Measurements from ENCODE around the gene VWF. TPM values are rescaled to one million over a fixed set of nuclear protein-coding genes. Genes with fewer than 3 reads are reported as not detected.
"Not testable (repeated sequence)": the region's sequence is repeated elsewhere in the genome, so short reads cannot be mapped to it uniquely, and the experiment has no call there.

The VWF gene
- total RNA-seq, 1 experiment from 2014 or later, result 0.48 TPM

- H3K4me2 ChIP-seq; intact Hi-C loops (cut with micrococcal nuclease; ENCODE audit: unreplicated experiment); H4K20me1 ChIP-seq (ENCODE audit: insufficient read depth); H3K79me2 ChIP-seq (ENCODE audit: low read depth); H3F3A ChIP-seq (ENCODE audit: insufficient read depth, low read depth); BruUV-seq (replicated peaks); H3K36me3 ChIP-seq (ENCODE audit: low read depth); POLR2A ChIA-PET (ENCODE audit: unreplicated experiment); H3K27ac ChIP-seq; H3K4me3 ChIP-seq; H2AFZ ChIP-seq; H3K9me3 ChIP-seq (ENCODE audit: insufficient read depth, low read depth); DNase-seq; H3K4me1 ChIP-seq (replicated peaks; ENCODE audit: insufficient read depth); H3K27me3 ChIP-seq (ENCODE audit: insufficient read depth, low read depth); H3K9me2 ChIP-seq (ENCODE audit: insufficient read depth): not testable (repeated sequence)
- CTCF ChIA-PET, result interaction anchor here (0.6 kb wide), 1 partner anchor 18 kb away, joined by 4 read pairs; no protein-coding TSS in a partner anchor
Observed at GRCh38 chr12:6159166-6160011, 34.9 kb upstream of the VWF start.

- ChIA-PET POLR2A (ENCODE audit: unreplicated experiment) (no interaction called here), CTCF (no interaction called here)
- no TSS peak for BruUV-seq (replicated peaks)
- H3K4me2 ChIP-seq, result no peak overlapping the region
- H3K9me3 ChIP-seq (ENCODE audit: insufficient read depth, low read depth), result no peaks in the 10 kb centered on the region
- no peak overlapping the region for H3K4me3 ChIP-seq
- no peak for DNase-seq
- no peaks in the 10 kb centered on the region for H3K4me1 ChIP-seq (replicated peaks; ENCODE audit: insufficient read depth)
- no peak overlapping the region for H2AFZ ChIP-seq
- no peaks in the 10 kb centered on the region for H4K20me1 ChIP-seq (ENCODE audit: insufficient read depth)
- intact Hi-C loops (cut with micrococcal nuclease; ENCODE audit: unreplicated experiment), result no loop called here
- H3K36me3 ChIP-seq (ENCODE audit: low read depth), result no peaks in the 10 kb centered on the region
- H3K27me3 ChIP-seq (ENCODE audit: insufficient read depth, low read depth), result no peaks in the 10 kb centered on the region
- no peak overlapping the region for H3K27ac ChIP-seq
- no peaks in the 10 kb centered on the region; the same call in 1 of the 2 replicates for H3F3A ChIP-seq (ENCODE audit: insufficient read depth, low read depth)
- H3K79me2 ChIP-seq (ENCODE audit: low read depth), result no peaks in the 10 kb centered on the region
- TF ChIP-seq, protein P1, sequence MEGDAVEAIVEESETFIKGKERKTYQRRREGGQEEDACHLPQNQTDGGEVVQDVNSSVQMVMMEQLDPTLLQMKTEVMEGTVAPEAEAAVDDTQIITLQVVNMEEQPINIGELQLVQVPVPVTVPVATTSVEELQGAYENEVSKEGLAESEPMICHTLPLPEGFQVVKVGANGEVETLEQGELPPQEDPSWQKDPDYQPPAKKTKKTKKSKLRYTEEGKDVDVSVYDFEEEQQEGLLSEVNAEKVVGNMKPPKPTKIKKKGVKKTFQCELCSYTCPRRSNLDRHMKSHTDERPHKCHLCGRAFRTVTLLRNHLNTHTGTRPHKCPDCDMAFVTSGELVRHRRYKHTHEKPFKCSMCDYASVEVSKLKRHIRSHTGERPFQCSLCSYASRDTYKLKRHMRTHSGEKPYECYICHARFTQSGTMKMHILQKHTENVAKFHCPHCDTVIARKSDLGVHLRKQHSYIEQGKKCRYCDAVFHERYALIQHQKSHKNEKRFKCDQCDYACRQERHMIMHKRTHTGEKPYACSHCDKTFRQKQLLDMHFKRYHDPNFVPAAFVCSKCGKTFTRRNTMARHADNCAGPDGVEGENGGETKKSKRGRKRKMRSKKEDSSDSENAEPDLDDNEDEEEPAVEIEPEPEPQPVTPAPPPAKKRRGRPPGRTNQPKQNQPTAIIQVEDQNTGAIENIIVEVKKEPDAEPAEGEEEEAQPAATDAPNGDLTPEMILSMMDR (conservative IDR thresholded peaks at IDR 0.05), result no peak
- no peak for TF ChIP-seq EZH2 (IDR thresholded peaks at IDR 0.05; ENCODE audit: low read depth)
- H3K9me2 ChIP-seq (ENCODE audit: insufficient read depth), result no peaks in the 10 kb centered on the region; the same call in 1 of the 2 replicates
Observed at GRCh38 chr12:6158749-6159148, 34.3 kb upstream of the VWF start.

DNA sequence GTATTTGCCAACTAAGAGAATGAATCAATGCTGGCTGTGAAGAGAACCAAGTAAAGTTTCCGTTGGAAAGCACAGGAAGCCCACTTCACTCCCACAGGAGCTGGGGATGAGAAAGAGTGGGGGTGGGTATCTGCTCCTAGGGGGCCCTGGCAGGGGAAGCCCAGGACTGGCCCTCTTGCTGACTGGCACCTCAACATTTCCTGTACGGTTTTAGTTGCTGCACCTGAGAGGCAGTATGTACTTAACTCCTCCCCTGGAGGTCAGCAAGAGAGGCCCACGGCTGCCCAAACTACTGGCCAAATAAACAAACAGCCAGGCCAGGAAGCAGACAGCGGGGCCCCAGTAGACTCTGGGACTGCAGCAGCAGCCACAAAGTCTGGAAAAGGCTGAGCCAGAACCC, 33.8 kb upstream of the VWF start:
- TF ChIP-seq, protein P1 (conservative IDR thresholded peaks at IDR 0.05), result no peak
- no peak for TF ChIP-seq EZH2 (IDR thresholded peaks at IDR 0.05; ENCODE audit: low read depth)
- ChIA-PET CTCF (no interaction called here), POLR2A (ENCODE audit: unreplicated experiment) (interaction anchor here (0.6 kb wide), 1 partner anchor 35 kb away, joined by 4 read pairs; no protein-coding TSS in a partner anchor)
- Histone ChIP-seq H3K27ac (no peak overlapping the region), H4K20me1 (ENCODE audit: insufficient read depth) (no peaks in the 10 kb centered on the region), H3F3A (ENCODE audit: insufficient read depth, low read depth) (no peaks in the 10 kb centered on the region; the same call in 1 of the 2 replicates), H3K36me3 (ENCODE audit: low read depth) (no peaks in the 10 kb centered on the region), H3K9me3 (ENCODE audit: insufficient read depth, low read depth) (no peaks in the 10 kb centered on the region), H3K4me2 (no peak overlapping the region), H3K9me2 (ENCODE audit: insufficient read depth) (no peaks in the 10 kb centered on the region; the same call in 1 of the 2 replicates), H3K4me1 (replicated peaks; ENCODE audit: insufficient read depth) (no peaks in the 10 kb centered on the region), H2AFZ (no peak overlapping the region), H3K27me3 (ENCODE audit: insufficient read depth, low read depth) (no peaks in the 10 kb centered on the region), H3K4me3 (no peak overlapping the region), H3K79me2 (ENCODE audit: low read depth) (no peaks in the 10 kb centered on the region)
- no peak for DNase-seq
- intact Hi-C loops (cut with micrococcal nuclease; ENCODE audit: unreplicated experiment), result no loop called here
- BruUV-seq (replicated peaks), result no TSS peak

Data from PC-9 (cell line).